Keratinocyte (primary cell): ENCODE data around the gene FOXD3. TPM values are rescaled to one million over a fixed set of nuclear protein-coding genes. Genes with fewer than 3 reads are reported as not detected.

Source experiments
- DNase-seq: peaks from one replicate; pipeline ENCODE4 v3.0.0-alpha.2; 2011; ENCODE audit warnings: low read depth, missing footprints, low spot score
- FAIRE-seq: peaks from 2 replicates; lab custom pipeline; 2011; peaks lifted over from hg19 to GRCh38; lab: Jason Lieb, UNC
- H2AFZ ChIP-seq: 2 replicates; pipeline ENCODE4 v1.6.0; 2012; ENCODE audit warnings: low read length, control low read depth, inconsistent platforms; ENCODE audit not compliant: control insufficient read depth
- H3K27ac ChIP-seq: 2 replicates; pipeline ENCODE4 v1.5.1; 2011; ENCODE audit warnings: low read length; ENCODE audit not compliant: control insufficient read depth, insufficient read depth
- H3K27me3 ChIP-seq: 3 replicates; pipeline ENCODE4 v1.6.0; 2011; ENCODE audit warnings: low read length; ENCODE audit not compliant: control insufficient read depth, insufficient read depth; ENCODE audit errors: extremely low read depth
- H3K36me3 ChIP-seq, 2 experiments: 2 replicates in 1 of 2; 3 replicates in 1 of 2; pipeline ENCODE4 v1.5.1; 2011; ENCODE audit warnings: low read length in 2 of 2, mild to moderate bottlenecking in 1 of 2; ENCODE audit not compliant: control insufficient read depth in 2 of 2, insufficient read depth in 2 of 2; ENCODE audit errors: extremely low read depth in 1 of 2
- H3K4me1 ChIP-seq: 3 replicates; pipeline ENCODE4 v1.5.1; 2011; ENCODE audit warnings: low read length; ENCODE audit not compliant: control insufficient read depth, insufficient read depth; ENCODE audit errors: extremely low read depth
- H3K4me2 ChIP-seq: 3 replicates; pipeline ENCODE4 v1.6.0; 2011; ENCODE audit warnings: low read depth, low read length; ENCODE audit not compliant: control insufficient read depth, insufficient read depth; ENCODE audit errors: extremely low read depth
- H3K4me3 ChIP-seq, 3 experiments: fragments of 200-600 bp in 1 of 3; sonication (generic) in 1 of 3; 2 replicates in 2 of 3; 3 replicates in 1 of 3; pipeline ENCODE4 v1.5.1; 2011 to 2016; ENCODE audit warnings: low read length in 3 of 3, mild to moderate bottlenecking in 3 of 3, control low read depth in 2 of 3, inconsistent platforms in 1 of 3, low read depth in 1 of 3, mixed read lengths in 1 of 3, mixed run types in 1 of 3, moderate library complexity in 1 of 3; ENCODE audit not compliant: control insufficient read depth in 2 of 3, insufficient read depth in 2 of 3; ENCODE audit errors: extremely low read depth in 1 of 3
- H3K79me2 ChIP-seq: 2 replicates; pipeline ENCODE4 v1.6.0; 2012; ENCODE audit warnings: low read length; ENCODE audit not compliant: control insufficient read depth, insufficient read depth
- H3K9ac ChIP-seq: 3 replicates; pipeline ENCODE4 v1.6.0; 2011; ENCODE audit warnings: low read length; ENCODE audit not compliant: control insufficient read depth, insufficient read depth; ENCODE audit errors: extremely low read depth
- H3K9me1 ChIP-seq: 3 replicates; pipeline ENCODE4 v1.6.0; 2011; ENCODE audit warnings: low read length; ENCODE audit not compliant: control insufficient read depth, insufficient read depth; ENCODE audit errors: extremely low read depth
- H3K9me3 ChIP-seq: 2 replicates; pipeline ENCODE4 v1.5.1; 2012; ENCODE audit warnings: low read depth, low read length; ENCODE audit not compliant: control insufficient read depth
- H4K20me1 ChIP-seq: 3 replicates; pipeline ENCODE4 v1.6.0; 2011; ENCODE audit warnings: low read length; ENCODE audit not compliant: control insufficient read depth, insufficient read depth; ENCODE audit errors: extremely low read depth
- EZH2 ChIP-seq: IDR thresholded peaks from one replicate; pipeline ENCODE4 v1.6.1; 2012; ENCODE audit warnings: inconsistent platforms, mild to moderate bottlenecking, low read length, moderate library complexity
- dilution Hi-C: fragments of 300-500 bp; cut with MboI; formaldehyde crosslinking; loops from one replicate; pipeline ENCODE4 v1.7.0; 2020; ENCODE audit warnings: low sequenced_read_pairs; ENCODE audit not compliant: extremely low pct_ligation_motif_present
- polyA plus RNA-seq, 5 experiments: library from polyadenylated mRNA; depleted of rRNA in 3 of 5; stranded (reverse) in 3 of 5; stranded (forward) in 1 of 5; unstranded in 1 of 5; fragments of >200 nt; gene quantifications; 1 replicate in 1 of 5; 2 replicates in 3 of 5; 3 replicates in 1 of 5; pipeline versions ENCODE4 v1.2.1 to v1.2.3, GENCODE V29; 2011 to 2012; ENCODE audit warnings: missing spikeins in 2 of 5, low read depth in 1 of 5, low replicate concordance in 1 of 5
- TF ChIP-seq, protein P1 (sequence below), 3 experiments: IDR thresholded peaks in 1 of 3; conservative IDR thresholded peaks in 1 of 3; optimal IDR thresholded peaks in 1 of 3; 2 replicates in 2 of 3; 3 replicates in 1 of 3; pipeline versions ENCODE3 to v1.5.1; 2011; ENCODE audit warnings: low read length in 3 of 3, mild to moderate bottlenecking in 3 of 3, moderate library complexity in 2 of 3, control low read depth in 1 of 3, inconsistent platforms in 1 of 3; ENCODE audit not compliant: insufficient read depth in 2 of 3; ENCODE audit errors: extremely low read depth in 1 of 3

FOXD3 gene
- polyA plus RNA-seq, 1 donor (not counting 4 experiments of a cell fraction or from before 2014, with no cell fraction given): not detected

DNA sequence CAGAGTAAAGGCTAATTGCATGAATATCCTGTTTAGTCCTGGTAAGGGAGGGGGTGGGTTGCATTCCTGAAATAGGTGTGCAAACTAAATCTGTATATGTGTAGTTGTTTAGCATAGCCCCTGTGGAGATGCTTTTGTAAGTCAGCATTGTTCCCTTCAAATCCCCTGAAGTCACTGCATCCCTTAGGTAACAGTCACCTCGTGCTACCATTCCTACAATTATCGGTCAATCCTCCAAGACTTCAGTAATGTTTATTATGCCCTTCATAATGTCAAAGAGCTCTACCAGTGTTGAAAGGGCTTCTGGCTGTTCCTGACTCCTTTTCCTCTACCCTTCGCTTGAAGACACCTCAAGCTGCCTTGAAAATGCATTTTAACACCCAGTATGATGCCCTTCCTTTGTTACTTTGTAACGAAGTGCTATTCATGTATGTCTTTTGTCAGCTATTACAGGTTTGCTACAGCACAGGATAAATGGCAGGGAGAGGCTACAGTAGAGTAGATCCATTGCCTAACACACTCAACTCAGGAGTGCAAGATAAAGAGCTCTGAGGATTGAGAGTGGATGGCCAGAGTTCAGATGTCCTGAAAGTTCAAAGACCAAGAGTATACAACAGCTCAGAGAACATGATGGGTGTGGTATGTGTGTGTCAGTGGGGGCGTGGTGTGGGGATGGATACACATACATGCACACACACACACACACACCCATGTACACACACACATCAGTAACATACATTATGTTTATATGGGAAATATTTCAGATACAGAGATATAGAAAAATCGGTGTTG lies 27.4 kb upstream of the FOXD3 start:
- dilution Hi-C loops: no loop called here
- TF ChIP-seq, protein P1, sequence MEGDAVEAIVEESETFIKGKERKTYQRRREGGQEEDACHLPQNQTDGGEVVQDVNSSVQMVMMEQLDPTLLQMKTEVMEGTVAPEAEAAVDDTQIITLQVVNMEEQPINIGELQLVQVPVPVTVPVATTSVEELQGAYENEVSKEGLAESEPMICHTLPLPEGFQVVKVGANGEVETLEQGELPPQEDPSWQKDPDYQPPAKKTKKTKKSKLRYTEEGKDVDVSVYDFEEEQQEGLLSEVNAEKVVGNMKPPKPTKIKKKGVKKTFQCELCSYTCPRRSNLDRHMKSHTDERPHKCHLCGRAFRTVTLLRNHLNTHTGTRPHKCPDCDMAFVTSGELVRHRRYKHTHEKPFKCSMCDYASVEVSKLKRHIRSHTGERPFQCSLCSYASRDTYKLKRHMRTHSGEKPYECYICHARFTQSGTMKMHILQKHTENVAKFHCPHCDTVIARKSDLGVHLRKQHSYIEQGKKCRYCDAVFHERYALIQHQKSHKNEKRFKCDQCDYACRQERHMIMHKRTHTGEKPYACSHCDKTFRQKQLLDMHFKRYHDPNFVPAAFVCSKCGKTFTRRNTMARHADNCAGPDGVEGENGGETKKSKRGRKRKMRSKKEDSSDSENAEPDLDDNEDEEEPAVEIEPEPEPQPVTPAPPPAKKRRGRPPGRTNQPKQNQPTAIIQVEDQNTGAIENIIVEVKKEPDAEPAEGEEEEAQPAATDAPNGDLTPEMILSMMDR (optimal IDR thresholded peaks at IDR 0.05 in 1 of 3, IDR thresholded peaks at IDR 0.05 in 1 of 3, conservative IDR thresholded peaks at IDR 0.05 in 1 of 3; ENCODE audit: extremely low read depth in 1 of 3, insufficient read depth in 2 of 3, low read length in 3 of 3): no peak
- TF ChIP-seq EZH2: no peak
- DNase-seq: no peak
- Histone ChIP-seq H3K4me1 (no peaks in the 10 kb centered on the region), H3K27ac (no peak overlapping the region), H3K9me1 (no peaks in the 10 kb centered on the region), H3K9me3 (no peaks in the 10 kb centered on the region), H3K79me2 (no peaks in the 10 kb centered on the region), H3K4me2 (no peak overlapping the region), H3K36me3 (no peaks in the 10 kb centered on the region), H2AFZ (no peak overlapping the region), H3K9ac (no peak overlapping the region), H3K4me3 (no peak overlapping the region), H4K20me1 (no peaks in the 10 kb centered on the region), H3K27me3 (no peaks in the 10 kb centered on the region)
- FAIRE-seq: no peak

DNA sequence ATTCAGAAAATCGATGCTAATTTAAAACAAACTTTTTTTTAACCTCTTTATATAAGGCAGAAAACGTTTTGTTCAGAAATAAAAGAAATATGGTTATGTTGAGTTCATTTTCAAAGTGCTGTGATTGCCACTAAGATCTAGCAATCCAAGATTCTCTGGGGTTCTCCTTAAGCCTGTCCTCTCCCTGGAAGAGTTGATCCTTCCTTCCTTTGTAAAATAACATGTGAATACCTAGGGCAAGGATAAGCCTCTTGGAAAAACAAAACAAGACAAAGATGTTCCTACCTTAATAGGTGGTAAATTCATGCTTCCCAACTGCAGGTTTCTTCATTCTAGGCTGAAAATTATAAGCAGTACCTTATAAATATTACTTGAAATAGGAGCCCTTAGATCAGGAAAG lies 18.0 kb upstream of the FOXD3 start:
- H3K36me3 ChIP-seq: no peaks in the 10 kb centered on the region
- FAIRE-seq (no peak), DNase-seq (no peak)
- H3K27ac ChIP-seq: no peak overlapping the region
- no peaks in the 10 kb centered on the region for H3K4me1 ChIP-seq
- H3K9me3 ChIP-seq: no peaks in the 10 kb centered on the region
- dilution Hi-C loops: no loop called here
- H2AFZ ChIP-seq: no peak overlapping the region
- H3K4me3 ChIP-seq: no peak overlapping the region
- H3K27me3 ChIP-seq: no peaks in the 10 kb centered on the region
- TF ChIP-seq, protein P1 (optimal IDR thresholded peaks at IDR 0.05 in 1 of 3, IDR thresholded peaks at IDR 0.05 in 1 of 3, conservative IDR thresholded peaks at IDR 0.05 in 1 of 3; ENCODE audit: extremely low read depth in 1 of 3, insufficient read depth in 2 of 3, low read length in 3 of 3): no peak
- no peak for TF ChIP-seq EZH2
- H4K20me1 ChIP-seq: no peaks in the 10 kb centered on the region
- H3K9ac ChIP-seq: no peak overlapping the region
- no peaks in the 10 kb centered on the region for H3K9me1 ChIP-seq
- H3K4me2 ChIP-seq: no peak overlapping the region
- no peaks in the 10 kb centered on the region for H3K79me2 ChIP-seq
